OCI-LY3 (cell line): ENCODE results near the gene OSTF1.

Source experiments
- EZH2phosphoT487 ChIP-seq: fragments of 200-600 bp; shearing (Covaris generic); IDR thresholded peaks from 2 replicates; pipeline ENCODE4 v1.6.1; 2018; ENCODE audit warnings: antibody characterized with exemption, mixed run types, low read depth
- TF ChIP-seq, protein P1 (sequence below): fragments of 200-600, 300-600 bp; sonication (generic); IDR thresholded peaks from 2 replicates; pipeline ENCODE4 v1.5.1; 2014; ENCODE audit warnings: antibody characterized with exemption, low read length, low read depth

DNA sequence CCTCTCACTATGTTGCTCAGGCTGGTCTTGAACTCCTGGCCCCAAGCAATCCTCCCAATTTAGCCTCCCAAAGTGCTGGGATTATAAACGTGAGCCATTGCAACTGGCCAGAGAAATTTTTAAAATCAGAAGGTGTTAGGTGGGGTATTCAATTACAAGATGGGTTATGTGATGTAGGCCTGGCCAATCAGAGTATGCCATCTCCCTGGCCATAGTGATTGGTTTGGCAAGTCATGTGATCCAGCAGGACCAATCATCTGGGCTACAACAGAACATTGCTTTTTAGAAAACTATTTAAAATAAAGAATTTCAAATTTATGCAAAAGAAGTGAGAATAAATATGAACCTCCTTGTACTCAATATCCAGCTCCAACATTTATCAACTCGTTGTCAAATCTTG lies 22.8 kb upstream of the OSTF1 start:
- TF ChIP-seq, protein P1, sequence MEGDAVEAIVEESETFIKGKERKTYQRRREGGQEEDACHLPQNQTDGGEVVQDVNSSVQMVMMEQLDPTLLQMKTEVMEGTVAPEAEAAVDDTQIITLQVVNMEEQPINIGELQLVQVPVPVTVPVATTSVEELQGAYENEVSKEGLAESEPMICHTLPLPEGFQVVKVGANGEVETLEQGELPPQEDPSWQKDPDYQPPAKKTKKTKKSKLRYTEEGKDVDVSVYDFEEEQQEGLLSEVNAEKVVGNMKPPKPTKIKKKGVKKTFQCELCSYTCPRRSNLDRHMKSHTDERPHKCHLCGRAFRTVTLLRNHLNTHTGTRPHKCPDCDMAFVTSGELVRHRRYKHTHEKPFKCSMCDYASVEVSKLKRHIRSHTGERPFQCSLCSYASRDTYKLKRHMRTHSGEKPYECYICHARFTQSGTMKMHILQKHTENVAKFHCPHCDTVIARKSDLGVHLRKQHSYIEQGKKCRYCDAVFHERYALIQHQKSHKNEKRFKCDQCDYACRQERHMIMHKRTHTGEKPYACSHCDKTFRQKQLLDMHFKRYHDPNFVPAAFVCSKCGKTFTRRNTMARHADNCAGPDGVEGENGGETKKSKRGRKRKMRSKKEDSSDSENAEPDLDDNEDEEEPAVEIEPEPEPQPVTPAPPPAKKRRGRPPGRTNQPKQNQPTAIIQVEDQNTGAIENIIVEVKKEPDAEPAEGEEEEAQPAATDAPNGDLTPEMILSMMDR, result no peak
- TF ChIP-seq EZH2phosphoT487, result no peak
